Nephron (organoid): ENCODE data around the gene NEU2.
A peak's percentile ranks its signal among the peaks of the same experiment; 100 is the strongest.

Experiments
- H3K27ac Mint-ChIP-seq, 3 experiments: 2 replicates each; pipeline ENCODE4 v1.8.0; 2020; ENCODE audit warnings: mixed read lengths in 3 of 3, mild to moderate bottlenecking in 2 of 3, moderate library complexity in 1 of 3
- H3K27me3 Mint-ChIP-seq: 2 replicates; pipeline ENCODE4 v1.8.0; 2021; ENCODE audit warnings: low read depth, mild to moderate bottlenecking, moderate library complexity, mixed read lengths
- H3K36me3 Mint-ChIP-seq: 2 replicates; pipeline ENCODE4 v1.8.0; 2020; ENCODE audit warnings: low read depth, mixed read lengths
- H3K4me1 Mint-ChIP-seq: 2 replicates; pipeline ENCODE4 v1.8.0; 2020; ENCODE audit warnings: mixed read lengths
- H3K4me3 Mint-ChIP-seq, 3 experiments: 2 replicates each; pipeline ENCODE4 v1.8.0; 2020; ENCODE audit warnings: mild to moderate bottlenecking in 3 of 3, mixed read lengths in 3 of 3, moderate library complexity in 2 of 3
- H3K9me3 Mint-ChIP-seq: 2 replicates; pipeline ENCODE4 v1.8.0; 2020; ENCODE audit warnings: mixed read lengths
- CTCF ChIP-seq, 3 experiments: fragments of 200-600 bp; sonication (generic); IDR thresholded peaks; one replicate each; pipeline ENCODE4 v1.5.0; 2021; ENCODE audit warnings: antibody characterized with exemption in 3 of 3; ENCODE audit not compliant: unreplicated experiment in 3 of 3

Gene NEU2

GRCh38 chr2:233007270-233007669, 25.2 kb upstream of the NEU2 start:
- H3K4me3 Mint-ChIP-seq: no peak overlapping the region
- peaks cover 8% of the 10 kb centered on the region for H3K27me3 Mint-ChIP-seq
- no peaks in the 10 kb centered on the region for H3K9me3 Mint-ChIP-seq
- H3K36me3 Mint-ChIP-seq: no peaks in the 10 kb centered on the region
- peak overlapping the region; percentile 82 to 98 (median 90) for H3K27ac Mint-ChIP-seq
- peaks cover 25% of the 10 kb centered on the region for H3K4me1 Mint-ChIP-seq
- no peak for TF ChIP-seq CTCF (IDR thresholded peaks at IDR 0.05; ENCODE audit: unreplicated experiment in 3 of 3)

DNA sequence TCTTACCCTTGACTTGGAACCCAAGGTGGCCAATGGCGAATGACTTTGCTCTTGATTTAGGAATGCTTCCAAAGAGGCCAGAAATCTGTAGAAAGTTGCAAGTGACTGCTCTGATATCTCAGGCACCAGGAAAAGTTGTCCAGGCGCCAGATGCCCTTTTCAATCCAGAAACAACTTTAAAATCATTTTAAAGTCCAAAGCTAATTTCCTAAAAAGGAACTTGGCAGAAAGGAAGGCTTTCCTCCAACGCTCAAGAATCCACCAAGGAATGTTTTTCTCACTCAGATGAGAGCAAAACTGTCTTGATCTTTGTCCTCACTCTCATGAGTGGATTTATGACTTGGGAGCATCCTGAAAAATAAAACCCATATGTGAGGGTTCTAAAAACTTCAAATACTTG, 24.7 kb upstream of the NEU2 start:
- peaks cover 25% of the 10 kb centered on the region for H3K4me1 Mint-ChIP-seq
- no peak for TF ChIP-seq CTCF (IDR thresholded peaks at IDR 0.05; ENCODE audit: unreplicated experiment in 3 of 3)
- no peaks in the 10 kb centered on the region for H3K9me3 Mint-ChIP-seq
- peaks cover 8% of the 10 kb centered on the region for H3K27me3 Mint-ChIP-seq
- H3K36me3 Mint-ChIP-seq: no peaks in the 10 kb centered on the region
- peak overlapping the region; percentile 82 to 98 (median 90) for H3K27ac Mint-ChIP-seq
- peak overlapping the region in 1 of 3 experiments; percentile 2 for H3K4me3 Mint-ChIP-seq

GRCh38 chr2:233009661-233010060, 22.8 kb upstream of the NEU2 start:
- no peaks in the 10 kb centered on the region for H3K36me3 Mint-ChIP-seq
- peaks cover 8% of the 10 kb centered on the region for H3K27me3 Mint-ChIP-seq
- peak overlapping the region in 1 of 3 experiments; percentile 43 for H3K27ac Mint-ChIP-seq
- H3K4me3 Mint-ChIP-seq: no peak overlapping the region
- H3K4me1 Mint-ChIP-seq: peaks cover 21% of the 10 kb centered on the region
- H3K9me3 Mint-ChIP-seq: no peaks in the 10 kb centered on the region
- TF ChIP-seq CTCF (IDR thresholded peaks at IDR 0.05; ENCODE audit: unreplicated experiment in 3 of 3): no peak

DNA sequence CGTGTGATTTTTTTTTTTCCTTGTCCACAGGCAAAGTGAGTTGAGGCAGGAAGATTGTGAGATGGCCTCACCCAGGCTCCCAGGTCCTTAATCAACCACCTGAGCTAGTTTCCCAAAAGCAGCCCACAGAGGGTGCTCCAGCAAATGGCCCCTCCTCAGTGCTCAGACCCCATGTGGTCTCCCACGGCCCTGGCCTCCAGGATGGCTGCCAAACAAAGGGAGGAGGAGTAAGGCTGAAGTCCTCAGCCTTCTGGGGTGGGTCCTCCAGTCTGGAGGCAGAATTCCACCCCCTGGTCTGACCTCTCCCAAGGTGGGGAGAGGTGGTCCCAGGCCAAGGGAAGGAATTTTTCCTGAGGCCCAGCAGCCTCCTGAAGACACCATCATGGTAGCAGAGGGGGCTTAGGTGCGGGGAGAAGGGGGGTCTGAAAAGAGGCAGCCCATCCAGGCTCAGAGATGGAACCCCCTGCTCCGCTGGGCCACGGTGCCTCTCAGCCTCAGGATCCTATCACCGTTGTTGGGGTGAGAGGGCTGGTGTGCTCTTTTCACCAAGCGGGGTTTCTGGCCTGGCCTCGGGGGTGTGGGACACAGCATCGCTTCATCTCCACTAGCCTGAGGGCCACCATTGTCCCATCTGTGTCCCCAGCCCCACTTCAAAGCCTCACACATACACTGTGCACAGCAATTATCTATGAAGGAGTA, 21.8 kb upstream of the NEU2 start:
- H3K9me3 Mint-ChIP-seq: no peaks in the 10 kb centered on the region
- peaks cover 4% of the 10 kb centered on the region for H3K27me3 Mint-ChIP-seq
- TF ChIP-seq CTCF (IDR thresholded peaks at IDR 0.05; ENCODE audit: unreplicated experiment in 3 of 3): no peak

DNA sequence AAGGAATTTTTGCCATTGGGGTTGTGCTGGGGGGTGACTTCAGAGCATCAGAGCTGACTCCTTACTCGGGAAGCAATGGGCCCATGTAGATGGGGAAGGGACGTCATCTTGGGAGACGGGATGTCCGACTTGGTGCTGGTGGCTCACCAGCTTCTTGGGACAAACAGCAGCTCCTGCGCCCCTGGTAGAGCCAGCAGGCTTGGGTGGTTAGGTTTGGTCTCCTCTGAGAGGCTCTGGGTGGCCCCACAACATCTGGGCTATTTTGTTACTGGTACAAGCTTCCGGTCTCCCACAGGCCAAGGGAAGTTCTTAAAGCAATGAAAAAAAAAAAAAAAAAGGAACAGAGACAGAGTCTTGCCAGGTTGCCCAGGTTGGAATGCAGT, 21.2 kb upstream of the NEU2 start:
- no peak for TF ChIP-seq CTCF (IDR thresholded peaks at IDR 0.05; ENCODE audit: unreplicated experiment in 3 of 3)
- no peak overlapping the region for H3K4me3 Mint-ChIP-seq
- H3K27ac Mint-ChIP-seq: peak overlapping the region in 2 of 3 experiments; percentile 27 to 40

More for the DNA sequence above, 21.8 kb upstream of the NEU2 start:
- peaks cover 21% of the 10 kb centered on the region for H3K4me1 Mint-ChIP-seq
- H3K36me3 Mint-ChIP-seq: no peaks in the 10 kb centered on the region
- H3K27ac Mint-ChIP-seq: peak overlapping the region in 2 of 3 experiments; percentile 40 to 75
- no peak overlapping the region for H3K4me3 Mint-ChIP-seq

GRCh38 chr2:233011702-233012131, 20.8 kb upstream of the NEU2 start:
- no peak for TF ChIP-seq CTCF (IDR thresholded peaks at IDR 0.05; ENCODE audit: unreplicated experiment in 3 of 3)
- H3K27me3 Mint-ChIP-seq: peaks cover 4% of the 10 kb centered on the region
- no peak overlapping the region for H3K4me3 Mint-ChIP-seq
- H3K27ac Mint-ChIP-seq: peak overlapping the region in 2 of 3 experiments; percentile 27 to 59
- H3K4me1 Mint-ChIP-seq: peaks cover 28% of the 10 kb centered on the region
- H3K36me3 Mint-ChIP-seq: no peaks in the 10 kb centered on the region
- H3K9me3 Mint-ChIP-seq: no peaks in the 10 kb centered on the region

More for the DNA sequence above, 21.2 kb upstream of the NEU2 start:
- peaks cover 4% of the 10 kb centered on the region for H3K27me3 Mint-ChIP-seq
- peaks cover 23% of the 10 kb centered on the region for H3K4me1 Mint-ChIP-seq
- H3K36me3 Mint-ChIP-seq: no peaks in the 10 kb centered on the region
- no peaks in the 10 kb centered on the region for H3K9me3 Mint-ChIP-seq
